B cell (primary cell): ENCODE data around the gene ISCU. TPM values are rescaled to one million over a fixed set of nuclear protein-coding genes. Genes with fewer than 3 reads are reported as not detected.
A peak's percentile ranks its signal among the peaks of the same experiment; 100 is the strongest.

Experiments used
- ATAC-seq: fragments of 200-7000 bp; cut with Tn5 transposase; one replicate; pipeline ENCODE4 v1.10.0; 2021; ENCODE audit warnings: low read depth, mild to moderate bottlenecking, moderate number of reproducible peaks, moderate library complexity
- CTCF ChIA-PET: fragments of 350-600 bp; sonication (Branson Sonifier 250); formaldehyde crosslinking; loops from one replicate; lab custom pipeline; 2021; ENCODE audit warnings: antibody characterized with exemption, inconsistent platforms; lab: Charles Lee
- POLR2A ChIA-PET: fragments of 350-600 bp; sonication (Branson Sonifier 250); formaldehyde crosslinking; loops from one replicate; lab custom pipeline; 2021; ENCODE audit warnings: antibody characterized with exemption; lab: Charles Lee
- DNase-seq: peaks from one replicate; pipeline ENCODE4 v3.0.0; 2013
- H2AFZ ChIP-seq: 2 replicates; pipeline ENCODE4 v1.6.1; 2012; ENCODE audit warnings: mild to moderate bottlenecking, low read depth, low read length; ENCODE audit not compliant: insufficient read depth, poor library complexity, severe bottlenecking
- H3K27ac ChIP-seq, 2 donors: 1 replicate in 1 of 2; 2 replicates in 1 of 2; pipeline ENCODE4 v1.5.1; 2012 to 2013; ENCODE audit warnings: low read length in 2 of 2, mild to moderate bottlenecking in 2 of 2, moderate library complexity in 1 of 2
- H3K27me3 ChIP-seq, 4 experiments: fragments of 200-600 bp in 1 of 4; sonication (generic) in 1 of 4; replicated peaks in 1 of 4; 1 replicate in 2 of 4; 2 replicates in 2 of 4; pipeline versions ENCODE4 v1.6.1 to v1.7.0; 2013 to 2016; ENCODE audit warnings: low read length in 3 of 4, mild to moderate bottlenecking in 2 of 4, mixed read lengths in 1 of 4, moderate library complexity in 1 of 4; ENCODE audit not compliant: insufficient read depth in 4 of 4, control insufficient read depth in 3 of 4; ENCODE audit errors: control extremely low read depth in 1 of 4
- H3K36me3 ChIP-seq, 2 experiments: replicated peaks in 1 of 2; 1 replicate in 1 of 2; 2 replicates in 1 of 2; pipeline versions ENCODE4 v1.6.1 to v1.7.1; 2013; ENCODE audit warnings: low read length in 1 of 2; ENCODE audit not compliant: insufficient read depth in 2 of 2, control insufficient read depth in 1 of 2; ENCODE audit errors: control extremely low read depth in 1 of 2, extremely low read depth in 1 of 2
- H3K4me1 ChIP-seq, 2 donors: fragments of 200-600 bp in 1 of 2; sonication (generic) in 1 of 2; 1 replicate in 1 of 2; 2 replicates in 1 of 2; pipeline versions ENCODE4 v1.5.1 to v1.6.1; 2013 to 2017; ENCODE audit warnings: low read length in 2 of 2; ENCODE audit not compliant: control insufficient read depth in 2 of 2, insufficient read depth in 2 of 2
- H3K4me2 ChIP-seq: replicated peaks from 2 replicates; pipeline ENCODE3; 2012; ENCODE audit warnings: mild to moderate bottlenecking, low read depth, low read length; ENCODE audit not compliant: poor library complexity, severe bottlenecking
- H3K4me3 ChIP-seq, 5 experiments: fragments of 200-600 bp in 1 of 5; sonication (generic) in 1 of 5; 1 replicate in 3 of 5; 2 replicates in 2 of 5; pipeline versions ENCODE4 v1.5.1 to v1.7.0; 2011 to 2016; ENCODE audit warnings: low read length in 4 of 5, mild to moderate bottlenecking in 4 of 5, low read depth in 2 of 5, control low read depth in 1 of 5, moderate library complexity in 1 of 5; ENCODE audit not compliant: insufficient read depth in 1 of 5; ENCODE audit errors: control extremely low read depth in 1 of 5, extremely low read depth in 1 of 5
- H3K79me2 ChIP-seq: fragments of 200-600 bp; sonication (generic); one replicate; pipeline ENCODE4 v1.6.0; 2016; ENCODE audit warnings: low read length; ENCODE audit not compliant: control insufficient read depth, insufficient read depth
- H3K9ac ChIP-seq: fragments of 200-600 bp; sonication (generic); 2 replicates; pipeline ENCODE4 v1.6.1; 2017; ENCODE audit warnings: mild to moderate bottlenecking, low read length, moderate library complexity
- H3K9me3 ChIP-seq, 3 donors: one replicate each; pipeline versions ENCODE4 v1.6.1 to v1.7.1; 2013; ENCODE audit warnings: low read length in 2 of 3; ENCODE audit not compliant: control insufficient read depth in 2 of 3, insufficient read depth in 1 of 3; ENCODE audit errors: control extremely low read depth in 1 of 3
- H4K20me1 ChIP-seq: 2 replicates; pipeline ENCODE4 v1.6.0; 2012; ENCODE audit warnings: mild to moderate bottlenecking, low read length; ENCODE audit not compliant: insufficient read depth, control insufficient read depth, poor library complexity, severe bottlenecking
- H3K27ac Mint-ChIP-seq: one replicate; pipeline ENCODE4 v1.8.0; 2021; ENCODE audit warnings: mixed read lengths
- H3K27me3 Mint-ChIP-seq: one replicate; pipeline ENCODE4 v1.8.0; 2021; ENCODE audit warnings: mixed read lengths
- H3K4me1 Mint-ChIP-seq: one replicate; pipeline ENCODE4 v1.8.0; 2021; ENCODE audit warnings: mixed read lengths
- H3K4me3 Mint-ChIP-seq: one replicate; pipeline ENCODE4 v1.8.0; 2021; ENCODE audit warnings: mixed read lengths
- H3K9me3 Mint-ChIP-seq: one replicate; pipeline ENCODE4 v1.8.0; 2022; ENCODE audit warnings: mixed read lengths; ENCODE audit not compliant: insufficient read depth
- EZH2 ChIP-seq: IDR thresholded peaks from 2 replicates; pipeline ENCODE4 v1.6.1; 2012; ENCODE audit warnings: borderline replicate concordance, low read depth, mild to moderate bottlenecking, moderate library complexity, low read length; ENCODE audit not compliant: insufficient read depth, poor library complexity, severe bottlenecking
- WGBS: methylation state at CpG from one replicate; pipeline ENCODE4 v1.1.5; 2013; ENCODE audit warnings: missing lambda C conversion rate; ENCODE audit not compliant: insufficient coverage; 5-methylcytosine and 5-hydroxymethylcytosine counted together
- intact Hi-C: fragments of 100-400 bp; cut with micrococcal nuclease; formaldehyde crosslinking; loops from one replicate; pipeline ENCODE4 v1.10.0; 2022
- polyA plus RNA-seq: library from polyadenylated mRNA; depleted of rRNA; stranded (reverse); fragments of >200 nt; gene quantifications from 2 replicates; pipeline ENCODE4 v1.2.3, GENCODE V29; 2012
- total RNA-seq, 2 donors: library from RNA; stranded (reverse); fragments of 120-200 nt in 1 of 2; gene quantifications; 1 replicate in 1 of 2; 2 replicates in 1 of 2; pipeline versions ENCODE4 v1.2.3 to v1.2.4, GENCODE V29; 2013 to 2022
- TF ChIP-seq, protein P1 (sequence below): fragments of 200-600 bp; IDR thresholded peaks from one replicate; pipeline ENCODE4 v1.8.0; 2022; ENCODE audit warnings: antibody characterized with exemption, mild to moderate bottlenecking

ISCU gene
- total and polyA plus RNA-seq, 2 donors (not counting 1 experiment from before 2014, with no cell fraction given): 173 to 209 TPM

DNA sequence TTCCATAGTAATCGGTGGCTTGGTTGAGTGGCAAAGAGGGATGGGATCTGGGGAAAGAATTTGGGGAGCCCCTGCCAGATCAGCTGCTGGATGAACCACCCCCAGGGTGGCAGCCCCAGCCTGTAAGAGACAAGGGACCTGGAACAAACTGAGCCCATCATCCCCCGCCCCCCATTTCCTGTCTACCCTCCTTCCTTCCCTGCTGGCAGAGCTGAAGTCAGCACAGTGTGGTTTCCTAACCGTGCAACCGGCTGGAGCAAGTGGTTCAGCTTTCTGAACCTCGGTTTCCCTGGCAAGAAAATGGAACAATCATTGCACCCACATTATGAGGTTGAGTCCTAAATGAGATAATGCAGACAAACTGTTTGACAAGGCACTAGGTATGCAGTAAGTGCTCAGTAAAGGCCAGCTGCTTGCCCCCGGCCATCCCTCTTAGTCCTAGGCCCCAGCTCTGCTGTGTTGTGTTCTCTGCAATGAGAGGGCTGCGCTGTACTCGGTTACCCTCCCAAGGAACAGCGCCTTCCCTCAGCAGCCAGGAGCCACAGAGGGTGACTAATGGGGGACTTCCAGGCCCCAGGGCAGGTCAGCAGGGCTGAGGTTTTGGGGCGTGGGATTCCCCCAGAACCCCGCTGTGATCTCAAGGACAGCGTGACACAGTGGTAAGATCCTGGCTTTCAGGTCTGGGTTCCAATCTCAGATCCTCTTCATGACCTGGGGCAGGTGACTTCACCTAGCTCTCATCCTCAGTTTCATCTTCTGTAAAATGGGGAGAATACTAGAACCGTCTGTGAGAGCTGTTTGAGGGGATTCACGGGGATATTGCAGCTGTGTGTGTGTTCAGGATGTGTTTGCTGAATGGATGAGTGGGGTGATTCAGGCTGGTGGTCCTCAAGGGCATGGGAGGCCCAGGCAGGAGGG lies 54.8 kb downstream of the ISCU start:
- Mint-ChIP-seq H3K4me1 (peaks cover 72% of the 10 kb centered on the region), H3K9me3 (peaks cover 3% of the 10 kb centered on the region), H3K4me3 (peak overlapping the region; percentile 80), H3K27ac (peak overlapping the region; percentile 98), H3K27me3 (no peaks in the 10 kb centered on the region)
- ChIA-PET CTCF (interaction anchor here (0.8 to 13.8 kb wide), 42 partner anchors 8 to 438 kb away, joined by 3 to 431 read pairs (median 4); partner anchors contain the start of genes ISCU, SART3, SELPLG and TMEM119), POLR2A (interaction anchor here (0.6 to 8.6 kb wide), 10 partner anchors 18 to 233 kb away, joined by 5 to 133 read pairs (median 8); partner anchors contain the start of genes ISCU, SART3 and SELPLG)
- 36% methylated on average over 10 of the region's 14 CpGs for WGBS
- Histone ChIP-seq H3K27ac (peak overlapping the region; percentile 80 to 93), H3K4me1 (peaks cover 41 to 52% of the 10 kb centered on the region in 2 donors), H2AFZ (no peak overlapping the region), H3K9me3 (peaks cover 0 to 23% (median 8%) of the 10 kb centered on the region in 3 donors), H3K36me3 (no peaks in the 10 kb centered on the region), H3K27me3 (no peaks in the 10 kb centered on the region), H4K20me1 (no peaks in the 10 kb centered on the region), H3K4me2 (peak overlapping the region; percentile 52), H3K9ac (peak overlapping the region; percentile 18), H3K79me2 (peaks cover 11% of the 10 kb centered on the region), H3K4me3 (no peak overlapping the region)
- DNase-seq: peak; percentile 92
- intact Hi-C loops: loop anchor here (1.0 to 5.0 kb wide), 4 partner anchors 16 to 335 kb away; partner anchors contain the start of genes CORO1C and SELPLG
- peak; percentile 87 for ATAC-seq
- TF ChIP-seq, protein P1, sequence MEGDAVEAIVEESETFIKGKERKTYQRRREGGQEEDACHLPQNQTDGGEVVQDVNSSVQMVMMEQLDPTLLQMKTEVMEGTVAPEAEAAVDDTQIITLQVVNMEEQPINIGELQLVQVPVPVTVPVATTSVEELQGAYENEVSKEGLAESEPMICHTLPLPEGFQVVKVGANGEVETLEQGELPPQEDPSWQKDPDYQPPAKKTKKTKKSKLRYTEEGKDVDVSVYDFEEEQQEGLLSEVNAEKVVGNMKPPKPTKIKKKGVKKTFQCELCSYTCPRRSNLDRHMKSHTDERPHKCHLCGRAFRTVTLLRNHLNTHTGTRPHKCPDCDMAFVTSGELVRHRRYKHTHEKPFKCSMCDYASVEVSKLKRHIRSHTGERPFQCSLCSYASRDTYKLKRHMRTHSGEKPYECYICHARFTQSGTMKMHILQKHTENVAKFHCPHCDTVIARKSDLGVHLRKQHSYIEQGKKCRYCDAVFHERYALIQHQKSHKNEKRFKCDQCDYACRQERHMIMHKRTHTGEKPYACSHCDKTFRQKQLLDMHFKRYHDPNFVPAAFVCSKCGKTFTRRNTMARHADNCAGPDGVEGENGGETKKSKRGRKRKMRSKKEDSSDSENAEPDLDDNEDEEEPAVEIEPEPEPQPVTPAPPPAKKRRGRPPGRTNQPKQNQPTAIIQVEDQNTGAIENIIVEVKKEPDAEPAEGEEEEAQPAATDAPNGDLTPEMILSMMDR: no peak
- TF ChIP-seq EZH2: no peak
